ENCODE measurements around the gene SH3GLB1. TPM values are rescaled to one million over a fixed set of nuclear protein-coding genes. Genes with fewer than 3 reads are reported as not detected.
"Not testable (repeated sequence)": the region's sequence is repeated elsewhere in the genome, so short reads cannot be mapped to it uniquely, and the experiment has no call there.

The SH3GLB1 gene
- total and polyA plus RNA-seq, 9 of the 15 experiments (the other 6 are each of a cell fraction or from before 2014, with no cell fraction given) = 8.6 to 34.2 (median 24.2) TPM

- POLR2A ChIA-PET = interaction anchor here (1.2 to 5.1 kb wide), 3 partner anchors 9 to 13 kb away, joined by 4 to 56 read pairs (median 4); no protein-coding TSS in a partner anchor
- H4K20me1 ChIP-seq (replicated peaks; ENCODE audit: control insufficient read depth, insufficient read depth, low read length); BruUV-seq (replicated peaks); H3K27me3 ChIP-seq (ENCODE audit: control insufficient read depth in 2 of 2, insufficient read depth in 2 of 2, low read length in 2 of 2); H3K9me3 ChIP-seq (replicated peaks; ENCODE audit: control insufficient read depth, insufficient read depth, low read depth, low read length); in situ Hi-C loops (cut with MboI); H3K4me3 ChIP-seq; H3K36me3 ChIP-seq (ENCODE audit: control insufficient read depth, insufficient read depth, low read length); H3K9me1 ChIP-seq (ENCODE audit: control insufficient read depth, insufficient read depth, low read length); FAIRE-seq; H3K27ac ChIP-seq (ENCODE audit: extremely low read depth, low read depth, low read length); CTCF ChIA-PET (ENCODE audit: low intra/inter-chr PET ratio); ATAC-seq: not testable (repeated sequence)
- TF ChIP-seq MAFG (tag; conservative IDR thresholded peaks at IDR 0.05) = peak; percentile 74
- peak in 1 of 3 experiments; percentile 62 for TF ChIP-seq YY1 (IDR thresholded peaks at IDR 0.05; ENCODE audit: borderline replicate concordance in 1 of 3, control insufficient read depth in 1 of 3, extremely low read depth in 1 of 3, insufficient read depth in 3 of 3, insufficient read length in 1 of 3, insufficient replicate concordance in 2 of 3, low read depth in 1 of 3, low read length in 2 of 3)
- TF ChIP-seq NFE2 (IDR thresholded peaks at IDR 0.05; ENCODE audit: low read depth) = peak; percentile 76
- peak; percentile 76 for TF ChIP-seq C11orf30 (IDR thresholded peaks at IDR 0.05; ENCODE audit: low read depth)
- TF ChIP-seq HDGF (IDR thresholded peaks at IDR 0.05) = 0 out of 2 replicates have a peak, but pooled peaks have one; percentile 46
- TF ChIP-seq, protein P1, sequence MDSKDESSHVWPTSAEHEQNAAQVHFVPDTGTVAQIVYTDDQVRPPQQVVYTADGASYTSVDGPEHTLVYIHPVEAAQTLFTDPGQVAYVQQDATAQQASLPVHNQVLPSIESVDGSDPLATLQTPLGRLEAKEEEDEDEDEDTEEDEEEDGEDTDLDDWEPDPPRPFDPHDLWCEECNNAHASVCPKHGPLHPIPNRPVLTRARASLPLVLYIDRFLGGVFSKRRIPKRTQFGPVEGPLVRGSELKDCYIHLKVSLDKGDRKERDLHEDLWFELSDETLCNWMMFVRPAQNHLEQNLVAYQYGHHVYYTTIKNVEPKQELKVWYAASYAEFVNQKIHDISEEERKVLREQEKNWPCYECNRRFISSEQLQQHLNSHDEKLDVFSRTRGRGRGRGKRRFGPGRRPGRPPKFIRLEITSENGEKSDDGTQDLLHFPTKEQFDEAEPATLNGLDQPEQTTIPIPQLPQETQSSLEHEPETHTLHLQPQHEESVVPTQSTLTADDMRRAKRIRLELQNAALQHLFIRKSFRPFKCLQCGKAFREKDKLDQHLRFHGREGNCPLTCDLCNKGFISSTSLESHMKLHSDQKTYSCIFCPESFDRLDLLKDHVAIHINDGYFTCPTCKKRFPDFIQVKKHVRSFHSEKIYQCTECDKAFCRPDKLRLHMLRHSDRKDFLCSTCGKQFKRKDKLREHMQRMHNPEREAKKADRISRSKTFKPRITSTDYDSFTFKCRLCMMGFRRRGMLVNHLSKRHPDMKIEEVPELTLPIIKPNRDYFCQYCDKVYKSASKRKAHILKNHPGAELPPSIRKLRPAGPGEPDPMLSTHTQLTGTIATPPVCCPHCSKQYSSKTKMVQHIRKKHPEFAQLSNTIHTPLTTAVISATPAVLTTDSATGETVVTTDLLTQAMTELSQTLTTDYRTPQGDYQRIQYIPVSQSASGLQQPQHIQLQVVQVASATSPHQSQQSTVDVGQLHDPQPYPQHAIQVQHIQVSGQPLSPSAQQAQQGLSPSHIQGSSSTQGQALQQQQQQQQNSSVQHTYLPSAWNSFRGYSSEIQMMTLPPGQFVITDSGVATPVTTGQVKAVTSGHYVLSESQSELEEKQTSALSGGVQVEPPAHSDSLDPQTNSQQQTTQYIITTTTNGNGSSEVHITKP (IDR thresholded peaks at IDR 0.05; ENCODE audit: partially characterized antibody) = peak; percentile 92
- peak; percentile 43; the same call in 1 of the 2 replicates for TF ChIP-seq DPF2 (IDR thresholded peaks at IDR 0.05)
- peak; percentile 25; the same call in 1 of the 2 replicates for TF ChIP-seq ATF7 (IDR thresholded peaks at IDR 0.05)
- TF ChIP-seq ZNF316 (IDR thresholded peaks at IDR 0.05) = peak; percentile 82
- TF ChIP-seq FOXK2 (conservative IDR thresholded peaks at IDR 0.05 in 1 of 2, IDR thresholded peaks at IDR 0.05 in 1 of 2; ENCODE audit: low read depth in 2 of 2) = 0 out of 4 replicates have a peak, but pooled peaks of 1 of the 2 experiments have one; percentile 13
- TF ChIP-seq SMARCE1 (IDR thresholded peaks at IDR 0.05) = peak; percentile 23; the same call in 1 of the 2 replicates
- peak; percentile 26 for TF ChIP-seq NFRKB (IDR thresholded peaks at IDR 0.05; ENCODE audit: low read depth)
- 0 out of 2 replicates have a peak, but pooled peaks have one; percentile 15 for TF ChIP-seq ZNF384 (IDR thresholded peaks at IDR 0.05; ENCODE audit: low read depth, low read length)
- peak; percentile 33; the same call in 1 of the 2 replicates for TF ChIP-seq SMARCA4 (IDR thresholded peaks at IDR 0.05)
- intact Hi-C loops (cut with micrococcal nuclease) = loop anchor here (10.0 kb wide), 2 partner anchors 132 to 382 kb away; no protein-coding TSS in a partner anchor
- Histone ChIP-seq H3K9ac (ENCODE audit: insufficient read depth in 1 of 2, low read depth in 2 of 2, low read length in 2 of 2) (peak overlapping the region in 1 of 2 experiments; percentile 80; a peak in 2 of 4 replicates), H2AFZ (ENCODE audit: low read depth, low read length) (peak overlapping the region; percentile 92), H3K4me2 (ENCODE audit: insufficient read depth, low read length) (peak overlapping the region; percentile 90), H3K79me2 (ENCODE audit: control insufficient read depth, insufficient read depth, low read length) (peaks cover 34% of the 10 kb centered on the region), H3K4me1 (replicated peaks in 1 of 2; ENCODE audit: control insufficient read depth in 2 of 2, insufficient read depth in 2 of 2, low read length in 2 of 2) (peaks cover 12 to 15% of the 10 kb centered on the region in 2 experiments; a peak in 4 of 5 replicates)
- WGBS (ENCODE audit: insufficient coverage, low coverage, missing lambda C conversion rate) = 44% methylated on average over 5 of the region's 5 CpGs
- peak in 2 of 4 experiments; percentile 14 to 21 for DNase-seq (ENCODE audit: extremely low read depth in 1 of 4, low spot score in 3 of 4)
Observed at GRCh38 chr1:86702954-86703494, 1.4 kb upstream of the SH3GLB1 start.

Measured in K562 (cell line).